Mammary epithelial cell (primary cell): ENCODE measurements around the gene TSPAN1.

Experiments used
- EZH2 ChIP-seq: IDR thresholded peaks from 2 replicates; pipeline ENCODE4 v1.6.1; 2012; ENCODE audit warnings: low read length, inconsistent platforms, borderline replicate concordance
- TF ChIP-seq, protein P1 (sequence below), 2 donors: IDR thresholded peaks in 1 of 2; conservative IDR thresholded peaks in 1 of 2; 2 replicates each; pipeline ENCODE4 v1.5.1; 2011 to 2012; ENCODE audit warnings: inconsistent platforms in 2 of 2, low read length in 2 of 2, mild to moderate bottlenecking in 2 of 2, control low read depth in 1 of 2, low read depth in 1 of 2; ENCODE audit not compliant: insufficient read depth in 1 of 2; ENCODE audit errors: extremely low read depth in 1 of 2

DNA sequence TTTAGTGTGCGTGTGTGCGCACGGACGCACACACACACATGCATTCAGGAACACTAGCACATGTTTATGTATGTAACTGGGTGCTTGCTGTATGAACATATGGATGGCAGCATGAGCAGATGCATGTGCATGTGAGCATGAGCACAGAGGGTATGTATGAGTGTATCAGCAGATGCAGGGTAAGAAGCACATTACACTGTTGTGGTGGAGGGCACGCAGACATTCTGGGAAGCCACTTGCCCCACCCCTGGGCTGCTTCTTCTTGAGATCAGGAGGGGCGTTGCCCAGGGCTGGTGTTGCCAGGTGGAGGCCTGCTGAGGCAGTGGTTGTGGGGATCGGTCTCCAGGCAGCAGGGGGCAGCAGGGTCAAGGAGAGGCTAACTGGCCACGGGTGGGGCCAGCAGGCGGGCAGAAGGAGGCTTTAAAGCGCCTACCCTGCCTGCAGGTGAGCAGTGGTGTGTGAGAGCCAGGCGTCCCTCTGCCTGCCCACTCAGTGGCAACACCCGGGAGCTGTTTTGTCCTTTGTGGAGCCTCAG lies 5.3 kb downstream of the TSPAN1 start:
- TF ChIP-seq, protein P1, sequence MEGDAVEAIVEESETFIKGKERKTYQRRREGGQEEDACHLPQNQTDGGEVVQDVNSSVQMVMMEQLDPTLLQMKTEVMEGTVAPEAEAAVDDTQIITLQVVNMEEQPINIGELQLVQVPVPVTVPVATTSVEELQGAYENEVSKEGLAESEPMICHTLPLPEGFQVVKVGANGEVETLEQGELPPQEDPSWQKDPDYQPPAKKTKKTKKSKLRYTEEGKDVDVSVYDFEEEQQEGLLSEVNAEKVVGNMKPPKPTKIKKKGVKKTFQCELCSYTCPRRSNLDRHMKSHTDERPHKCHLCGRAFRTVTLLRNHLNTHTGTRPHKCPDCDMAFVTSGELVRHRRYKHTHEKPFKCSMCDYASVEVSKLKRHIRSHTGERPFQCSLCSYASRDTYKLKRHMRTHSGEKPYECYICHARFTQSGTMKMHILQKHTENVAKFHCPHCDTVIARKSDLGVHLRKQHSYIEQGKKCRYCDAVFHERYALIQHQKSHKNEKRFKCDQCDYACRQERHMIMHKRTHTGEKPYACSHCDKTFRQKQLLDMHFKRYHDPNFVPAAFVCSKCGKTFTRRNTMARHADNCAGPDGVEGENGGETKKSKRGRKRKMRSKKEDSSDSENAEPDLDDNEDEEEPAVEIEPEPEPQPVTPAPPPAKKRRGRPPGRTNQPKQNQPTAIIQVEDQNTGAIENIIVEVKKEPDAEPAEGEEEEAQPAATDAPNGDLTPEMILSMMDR (conservative IDR thresholded peaks at IDR 0.05 in 1 of 2, IDR thresholded peaks at IDR 0.05 in 1 of 2; ENCODE audit: extremely low read depth in 1 of 2, insufficient read depth in 1 of 2, low read depth in 1 of 2, low read length in 2 of 2), result peak; percentile 42 to 68
- no peak for TF ChIP-seq EZH2
